Measurements from ENCODE around the gene MT1M. TPM values are rescaled to one million over a fixed set of nuclear protein-coding genes. Genes with fewer than 3 reads are reported as not detected.
"Not testable (repeated sequence)": the region's sequence is repeated elsewhere in the genome, so short reads cannot be mapped to it uniquely, and the experiment has no call there.

Gene MT1M
- polyA plus RNA-seq (2011; rRNA removed), result not detected in 2 replicates
- not detected in 2 replicates for polyA plus RNA-seq (2012; cell fraction: cytosol; rRNA removed)
- polyA plus RNA-seq (2012; cell fraction: nucleus; rRNA removed), result not detected in 2 replicates
- polyA plus RNA-seq (2017; fragmentation: RNase III; extraction: RNeasy Plus Mini Kit Qiagen cat#74134 plus additional on column Dnase treatment), result not detected in 3 replicates
- not detected in 2 replicates for polyA minus RNA-seq (2011; rRNA and poly(A)+ RNA removed)

DNA sequence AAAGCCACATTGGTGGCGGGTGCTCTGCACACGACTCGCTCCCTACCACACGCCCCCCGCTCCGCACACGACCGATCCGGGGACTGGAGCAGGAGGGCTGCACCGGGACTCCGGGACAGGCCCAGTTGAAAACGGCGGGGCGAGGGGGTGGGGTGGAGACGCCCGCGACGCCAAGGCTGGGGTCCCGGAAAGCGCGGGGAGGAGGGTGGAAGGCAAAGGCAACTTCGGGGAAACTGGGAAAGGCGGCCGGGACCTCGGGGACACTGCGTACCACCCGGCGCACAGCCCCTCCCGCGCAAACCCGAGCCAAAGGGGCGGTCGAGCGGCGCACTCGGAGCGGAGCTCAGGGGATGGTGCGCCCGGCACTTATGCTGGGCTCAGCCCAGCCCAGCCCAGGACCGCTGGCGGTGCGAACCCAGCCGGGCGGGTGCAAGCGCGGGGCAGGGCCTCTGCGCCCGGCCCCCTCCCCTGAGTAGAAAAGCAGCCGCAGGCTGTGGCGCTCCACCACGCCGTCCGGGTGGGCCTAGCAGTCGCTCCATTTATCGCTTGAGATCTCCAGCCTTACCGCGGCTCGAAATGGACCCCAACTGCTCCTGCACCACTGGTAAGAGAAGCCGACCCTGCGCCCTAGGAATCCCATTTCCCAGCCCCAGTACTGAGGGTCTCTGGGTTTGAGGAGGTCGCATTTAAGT is at the start of gene MT1M:
Gene MT1M, plus strand, starts transcription at position 504 of the 692 bp plus-strand sequence. Its CDS starts 73 bp downstream, at position 577.
- FAIRE-seq (no peak), ATAC-seq (no peak), DNase-seq (ENCODE audit: low read depth in 1 of 2, low spot score in 1 of 2) (no peak)
- POLR2A ChIA-PET, result no interaction called here
- Histone ChIP-seq H3K4me2 (no peak within 1 kb of the TSS), H3K27ac (no peak within 1 kb of the TSS), H3K4me3 (no peak within 1 kb of the TSS), H3K9me3 (no peaks in the 10 kb centered on the region), H3K4me1 (peaks cover 5% of the 10 kb centered on the region)
- WGBS (ENCODE audit: missing lambda C conversion rate), result 89% methylated on average over 51 of the region's 61 CpGs
- CTCF ChIA-PET, result interaction anchor here (1.5 to 25.6 kb wide), 3 partner anchors 11 to 24 kb away, joined by 4 to 340 read pairs (median 16); partner anchors contain the start of gene MT2A
- no peak for TF ChIP-seq CHD2 (IDR thresholded peaks at IDR 0.05; ENCODE audit: low read length, partially characterized antibody)
- no peak for TF ChIP-seq RARB (CRISPR knock-in tag; IDR thresholded peaks at IDR 0.05)
- TF ChIP-seq, protein P1, sequence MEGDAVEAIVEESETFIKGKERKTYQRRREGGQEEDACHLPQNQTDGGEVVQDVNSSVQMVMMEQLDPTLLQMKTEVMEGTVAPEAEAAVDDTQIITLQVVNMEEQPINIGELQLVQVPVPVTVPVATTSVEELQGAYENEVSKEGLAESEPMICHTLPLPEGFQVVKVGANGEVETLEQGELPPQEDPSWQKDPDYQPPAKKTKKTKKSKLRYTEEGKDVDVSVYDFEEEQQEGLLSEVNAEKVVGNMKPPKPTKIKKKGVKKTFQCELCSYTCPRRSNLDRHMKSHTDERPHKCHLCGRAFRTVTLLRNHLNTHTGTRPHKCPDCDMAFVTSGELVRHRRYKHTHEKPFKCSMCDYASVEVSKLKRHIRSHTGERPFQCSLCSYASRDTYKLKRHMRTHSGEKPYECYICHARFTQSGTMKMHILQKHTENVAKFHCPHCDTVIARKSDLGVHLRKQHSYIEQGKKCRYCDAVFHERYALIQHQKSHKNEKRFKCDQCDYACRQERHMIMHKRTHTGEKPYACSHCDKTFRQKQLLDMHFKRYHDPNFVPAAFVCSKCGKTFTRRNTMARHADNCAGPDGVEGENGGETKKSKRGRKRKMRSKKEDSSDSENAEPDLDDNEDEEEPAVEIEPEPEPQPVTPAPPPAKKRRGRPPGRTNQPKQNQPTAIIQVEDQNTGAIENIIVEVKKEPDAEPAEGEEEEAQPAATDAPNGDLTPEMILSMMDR (IDR thresholded peaks at IDR 0.05), result no peak
- TF ChIP-seq CBX2 (IDR thresholded peaks at IDR 0.05; ENCODE audit: borderline replicate concordance, low read depth), result no peak
- TF ChIP-seq, protein P2, sequence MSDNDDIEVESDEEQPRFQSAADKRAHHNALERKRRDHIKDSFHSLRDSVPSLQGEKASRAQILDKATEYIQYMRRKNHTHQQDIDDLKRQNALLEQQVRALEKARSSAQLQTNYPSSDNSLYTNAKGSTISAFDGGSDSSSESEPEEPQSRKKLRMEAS (IDR thresholded peaks at IDR 0.05), result no peak
- TF ChIP-seq HOXB5 (CRISPR knock-in tag; IDR thresholded peaks at IDR 0.05), result no peak
- no peak for TF ChIP-seq KDM5A (IDR thresholded peaks at IDR 0.05)
- TF ChIP-seq, protein P3, sequence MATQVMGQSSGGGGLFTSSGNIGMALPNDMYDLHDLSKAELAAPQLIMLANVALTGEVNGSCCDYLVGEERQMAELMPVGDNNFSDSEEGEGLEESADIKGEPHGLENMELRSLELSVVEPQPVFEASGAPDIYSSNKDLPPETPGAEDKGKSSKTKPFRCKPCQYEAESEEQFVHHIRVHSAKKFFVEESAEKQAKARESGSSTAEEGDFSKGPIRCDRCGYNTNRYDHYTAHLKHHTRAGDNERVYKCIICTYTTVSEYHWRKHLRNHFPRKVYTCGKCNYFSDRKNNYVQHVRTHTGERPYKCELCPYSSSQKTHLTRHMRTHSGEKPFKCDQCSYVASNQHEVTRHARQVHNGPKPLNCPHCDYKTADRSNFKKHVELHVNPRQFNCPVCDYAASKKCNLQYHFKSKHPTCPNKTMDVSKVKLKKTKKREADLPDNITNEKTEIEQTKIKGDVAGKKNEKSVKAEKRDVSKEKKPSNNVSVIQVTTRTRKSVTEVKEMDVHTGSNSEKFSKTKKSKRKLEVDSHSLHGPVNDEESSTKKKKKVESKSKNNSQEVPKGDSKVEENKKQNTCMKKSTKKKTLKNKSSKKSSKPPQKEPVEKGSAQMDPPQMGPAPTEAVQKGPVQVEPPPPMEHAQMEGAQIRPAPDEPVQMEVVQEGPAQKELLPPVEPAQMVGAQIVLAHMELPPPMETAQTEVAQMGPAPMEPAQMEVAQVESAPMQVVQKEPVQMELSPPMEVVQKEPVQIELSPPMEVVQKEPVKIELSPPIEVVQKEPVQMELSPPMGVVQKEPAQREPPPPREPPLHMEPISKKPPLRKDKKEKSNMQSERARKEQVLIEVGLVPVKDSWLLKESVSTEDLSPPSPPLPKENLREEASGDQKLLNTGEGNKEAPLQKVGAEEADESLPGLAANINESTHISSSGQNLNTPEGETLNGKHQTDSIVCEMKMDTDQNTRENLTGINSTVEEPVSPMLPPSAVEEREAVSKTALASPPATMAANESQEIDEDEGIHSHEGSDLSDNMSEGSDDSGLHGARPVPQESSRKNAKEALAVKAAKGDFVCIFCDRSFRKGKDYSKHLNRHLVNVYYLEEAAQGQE (IDR thresholded peaks at IDR 0.05), result no peak

DNA sequence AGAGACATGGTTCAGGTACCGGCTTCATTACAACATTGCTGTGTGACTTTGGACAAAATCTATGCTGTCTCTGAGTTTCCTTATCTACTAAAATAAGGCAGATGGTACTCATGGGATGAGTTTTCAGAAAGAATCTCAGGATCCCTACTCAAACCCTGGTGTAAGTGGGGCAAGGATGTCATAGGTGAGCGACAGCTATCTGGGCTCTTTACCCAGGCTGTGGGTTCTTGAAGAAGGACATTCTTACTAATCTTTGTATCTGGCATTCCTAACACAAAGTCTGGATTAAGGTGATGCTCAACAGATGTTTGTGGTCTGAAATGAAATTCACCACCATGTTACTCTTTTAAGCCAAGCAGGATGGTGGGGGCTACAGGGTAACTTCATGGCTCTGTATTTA is 49.5 kb upstream of the MT1M start:
- ATAC-seq; H3K4me2 ChIP-seq; H3K4me3 ChIP-seq; H3K9me3 ChIP-seq; DNase-seq (ENCODE audit: low read depth in 1 of 2, low spot score in 1 of 2); FAIRE-seq; POLR2A ChIA-PET; H3K27ac ChIP-seq: not testable (repeated sequence)
- CTCF ChIA-PET, result interaction anchor here (0.8 to 1.6 kb wide), 4 partner anchors 21 to 135 kb away, joined by 3 read pairs; no protein-coding TSS in a partner anchor
- 77% methylated on average over 2 of the region's 2 CpGs for WGBS (ENCODE audit: missing lambda C conversion rate)
- peaks cover 10% of the 10 kb centered on the region; the same call in 2 of the 3 replicates for H3K4me1 ChIP-seq

DNA sequence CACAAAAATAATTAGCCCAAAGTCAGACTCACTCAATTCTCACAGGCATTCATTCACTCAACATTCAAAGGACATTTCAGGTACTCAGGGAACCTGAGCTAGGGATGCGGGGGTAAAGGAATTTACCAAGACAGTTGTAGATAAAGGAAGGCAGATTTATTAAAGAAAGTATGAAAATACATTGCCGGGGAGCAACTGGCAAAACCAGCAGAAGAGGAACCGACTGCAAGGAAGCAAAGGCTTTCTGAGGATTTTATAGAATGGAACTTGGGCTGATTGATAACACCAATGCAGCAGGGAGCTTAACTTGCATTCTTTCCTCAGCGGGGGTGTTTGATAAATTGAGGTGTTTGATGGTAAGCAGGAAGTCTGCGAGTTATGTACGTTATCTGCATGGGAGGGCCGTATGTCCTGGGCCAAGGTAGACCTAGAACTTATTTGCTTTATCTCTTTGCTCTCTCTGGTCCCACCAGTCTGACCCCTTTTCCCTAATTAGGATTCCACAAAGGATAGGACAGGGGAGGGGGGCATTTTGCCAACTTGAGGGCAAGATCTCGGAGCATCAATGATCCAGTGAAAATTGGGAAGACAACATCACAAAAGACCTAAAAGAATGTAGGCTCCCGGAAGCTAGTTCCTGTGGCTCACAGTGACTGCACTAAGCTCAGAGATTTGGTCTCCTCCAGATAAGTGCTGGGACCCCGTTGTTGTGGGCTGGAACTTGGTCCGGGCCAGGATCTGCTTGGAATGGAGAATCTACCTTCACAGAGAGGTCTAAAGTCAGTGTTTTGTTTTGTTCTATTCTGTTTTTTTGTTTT is 48.9 kb upstream of the MT1M start:
- TF ChIP-seq CHD2 (IDR thresholded peaks at IDR 0.05; ENCODE audit: low read length, partially characterized antibody), result no peak
- TF ChIP-seq ZFP36 (IDR thresholded peaks at IDR 0.05; ENCODE audit: borderline replicate concordance, partially characterized antibody), result no peak
- no peak for TF ChIP-seq EHMT2 (IDR thresholded peaks at IDR 0.05; ENCODE audit: low read depth)
- TF ChIP-seq, protein P4, sequence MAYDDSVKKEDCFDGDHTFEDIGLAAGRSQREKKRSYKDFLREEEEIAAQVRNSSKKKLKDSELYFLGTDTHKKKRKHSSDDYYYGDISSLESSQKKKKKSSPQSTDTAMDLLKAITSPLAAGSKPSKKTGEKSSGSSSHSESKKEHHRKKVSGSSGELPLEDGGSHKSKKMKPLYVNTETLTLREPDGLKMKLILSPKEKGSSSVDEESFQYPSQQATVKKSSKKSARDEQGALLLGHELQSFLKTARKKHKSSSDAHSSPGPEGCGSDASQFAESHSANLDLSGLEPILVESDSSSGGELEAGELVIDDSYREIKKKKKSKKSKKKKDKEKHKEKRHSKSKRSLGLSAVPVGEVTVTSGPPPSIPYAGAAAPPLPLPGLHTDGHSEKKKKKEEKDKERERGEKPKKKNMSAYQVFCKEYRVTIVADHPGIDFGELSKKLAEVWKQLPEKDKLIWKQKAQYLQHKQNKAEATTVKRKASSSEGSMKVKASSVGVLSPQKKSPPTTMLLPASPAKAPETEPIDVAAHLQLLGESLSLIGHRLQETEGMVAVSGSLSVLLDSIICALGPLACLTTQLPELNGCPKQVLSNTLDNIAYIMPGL (CRISPR knock-in tag; IDR thresholded peaks at IDR 0.05; ENCODE audit: borderline replicate concordance), result no peak
- no peak for TF ChIP-seq EHF (CRISPR knock-in tag; IDR thresholded peaks at IDR 0.05)
- TF ChIP-seq NFE2L2 (conservative IDR thresholded peaks at IDR 0.05; ENCODE audit: low read length), result no peak
- TF ChIP-seq JUN (IDR thresholded peaks at IDR 0.05), result no peak
- TF ChIP-seq, protein P5, sequence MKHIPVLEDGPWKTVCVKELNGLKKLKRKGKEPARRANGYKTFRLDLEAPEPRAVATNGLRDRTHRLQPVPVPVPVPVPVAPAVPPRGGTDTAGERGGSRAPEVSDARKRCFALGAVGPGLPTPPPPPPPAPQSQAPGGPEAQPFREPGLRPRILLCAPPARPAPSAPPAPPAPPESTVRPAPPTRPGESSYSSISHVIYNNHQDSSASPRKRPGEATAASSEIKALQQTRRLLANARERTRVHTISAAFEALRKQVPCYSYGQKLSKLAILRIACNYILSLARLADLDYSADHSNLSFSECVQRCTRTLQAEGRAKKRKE (CRISPR knock-in tag; IDR thresholded peaks at IDR 0.05; ENCODE audit: low read depth), result no peak
- TF ChIP-seq, protein P6, sequence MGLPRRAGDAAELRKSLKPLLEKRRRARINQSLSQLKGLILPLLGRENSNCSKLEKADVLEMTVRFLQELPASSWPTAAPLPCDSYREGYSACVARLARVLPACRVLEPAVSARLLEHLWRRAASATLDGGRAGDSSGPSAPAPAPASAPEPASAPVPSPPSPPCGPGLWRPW (IDR thresholded peaks at IDR 0.05), result no peak
- Histone ChIP-seq H3K4me3 (no peak overlapping the region), H3K4me2 (no peak overlapping the region), H3K9me3 (no peaks in the 10 kb centered on the region), H3K27ac (no peak overlapping the region), H3K4me1 (peaks cover 10% of the 10 kb centered on the region; the same call in 2 of the 3 replicates)
- WGBS (ENCODE audit: missing lambda C conversion rate), result 83% methylated on average over 11 of the region's 11 CpGs
- CTCF ChIA-PET, result interaction anchor here (1.2 to 1.6 kb wide), 3 partner anchors 20 to 135 kb away, joined by 3 read pairs; no protein-coding TSS in a partner anchor
- POLR2A ChIA-PET, result no interaction called here
- FAIRE-seq, result no peak
- ATAC-seq, result no peak
- DNase-seq (ENCODE audit: low read depth in 1 of 2, low spot score in 1 of 2), result no peak
